ENCODE measurements around the gene ATP1A1. TPM values are rescaled to one million over a fixed set of nuclear protein-coding genes. Genes with fewer than 3 reads are reported as not detected.

The ATP1A1 gene
- total and polyA plus RNA-seq, 2 donors (not counting 1 experiment from before 2014, with no cell fraction given): 58.9 to 107 TPM

DNA sequence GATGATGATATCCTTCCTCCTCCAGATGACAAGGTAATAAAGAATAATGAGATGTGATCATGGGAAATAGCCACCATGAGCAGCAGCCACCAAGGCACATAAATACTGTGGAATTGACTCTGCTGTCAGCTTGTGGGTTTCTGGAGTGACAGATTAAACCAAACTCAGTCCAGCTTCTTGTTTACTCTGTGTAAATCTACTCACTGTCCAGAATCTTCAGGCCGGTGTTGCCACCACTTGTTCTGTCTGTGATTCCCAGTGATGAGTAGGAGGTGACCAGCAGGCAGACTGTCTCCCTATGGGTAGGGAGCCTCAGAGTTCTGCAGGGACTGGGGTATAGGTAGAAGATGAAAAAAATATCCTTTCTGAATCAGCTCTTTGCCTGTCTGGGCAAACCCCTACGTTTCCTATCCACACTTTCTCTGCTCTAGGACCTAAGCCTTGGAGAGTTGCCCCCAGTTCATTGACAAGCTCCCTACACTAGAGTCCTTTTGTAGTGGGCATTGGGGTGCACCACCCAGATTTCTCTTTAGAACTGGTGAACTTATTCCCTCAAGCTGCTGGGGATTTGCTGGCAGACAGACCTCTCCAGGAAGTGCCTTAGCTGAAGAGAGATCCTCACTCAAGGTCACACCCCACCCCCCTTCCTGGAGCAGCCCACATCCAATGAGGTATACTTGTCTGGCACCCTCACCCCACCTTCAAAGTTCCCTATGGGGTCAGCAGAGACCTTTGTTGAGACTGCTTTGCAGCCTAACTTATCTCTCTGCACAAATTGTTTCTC, 47.6 kb downstream of the ATP1A1 start:
- Histone ChIP-seq H2AFZ (ENCODE audit: insufficient read depth, low read depth, low read length, poor library complexity, severe bottlenecking) (peak overlapping the region; percentile 30), H3K4me1 (ENCODE audit: control insufficient read depth in 2 of 2, insufficient read depth in 2 of 2, low read length in 2 of 2) (peaks cover 16 to 20% of the 10 kb centered on the region in 2 donors), H3K36me3 (replicated peaks in 1 of 2; ENCODE audit: control extremely low read depth in 1 of 2, control insufficient read depth in 1 of 2, extremely low read depth in 1 of 2, insufficient read depth in 2 of 2, low read length in 1 of 2) (no peaks in the 10 kb centered on the region), H3K9ac (ENCODE audit: low read length) (no peak overlapping the region), H3K4me2 (replicated peaks; ENCODE audit: low read depth, low read length, poor library complexity, severe bottlenecking) (no peak overlapping the region), H3K27me3 (replicated peaks in 1 of 4; ENCODE audit: control extremely low read depth in 1 of 4, control insufficient read depth in 3 of 4, insufficient read depth in 4 of 4, low read length in 3 of 4) (peaks cover 0 to 6% (median 0%) of the 10 kb centered on the region in 4 experiments), H4K20me1 (ENCODE audit: control insufficient read depth, insufficient read depth, low read length, poor library complexity, severe bottlenecking) (no peaks in the 10 kb centered on the region), H3K9me3 (ENCODE audit: control extremely low read depth in 1 of 3, control insufficient read depth in 2 of 3, insufficient read depth in 1 of 3, low read length in 2 of 3) (no peaks in the 10 kb centered on the region), H3K4me3 (ENCODE audit: control extremely low read depth in 1 of 5, extremely low read depth in 1 of 5, insufficient read depth in 1 of 5, low read depth in 2 of 5, low read length in 4 of 5) (no peak overlapping the region), H3K27ac (ENCODE audit: low read length in 2 of 2) (no peak overlapping the region), H3K79me2 (ENCODE audit: control insufficient read depth, insufficient read depth, low read length) (peaks cover 13% of the 10 kb centered on the region)
- peaks cover 14% of the 10 kb centered on the region for H3K27me3 Mint-ChIP-seq
- ChIA-PET POLR2A (no interaction called here), CTCF (interaction anchor here (0.9 to 1.6 kb wide), 2 partner anchors 64 to 65 kb away, joined by 4 to 7 read pairs; no protein-coding TSS in a partner anchor)
- no peak overlapping the region for H3K27ac Mint-ChIP-seq
- H3K9me3 Mint-ChIP-seq (ENCODE audit: insufficient read depth): no peaks in the 10 kb centered on the region
- peaks cover 23% of the 10 kb centered on the region for H3K4me1 Mint-ChIP-seq
- H3K4me3 Mint-ChIP-seq: peak overlapping the region; percentile 52
- intact Hi-C loops (cut with micrococcal nuclease): no loop called here
- 88% methylated on average over 1 of the region's 2 CpGs for WGBS (ENCODE audit: insufficient coverage)
- DNase-seq (no peak), ATAC-seq (ENCODE audit: low read depth) (no peak)
- no peak for TF ChIP-seq EZH2 (IDR thresholded peaks at IDR 0.05; ENCODE audit: borderline replicate concordance, insufficient read depth, low read depth, low read length, poor library complexity, severe bottlenecking)
- TF ChIP-seq, protein P1, sequence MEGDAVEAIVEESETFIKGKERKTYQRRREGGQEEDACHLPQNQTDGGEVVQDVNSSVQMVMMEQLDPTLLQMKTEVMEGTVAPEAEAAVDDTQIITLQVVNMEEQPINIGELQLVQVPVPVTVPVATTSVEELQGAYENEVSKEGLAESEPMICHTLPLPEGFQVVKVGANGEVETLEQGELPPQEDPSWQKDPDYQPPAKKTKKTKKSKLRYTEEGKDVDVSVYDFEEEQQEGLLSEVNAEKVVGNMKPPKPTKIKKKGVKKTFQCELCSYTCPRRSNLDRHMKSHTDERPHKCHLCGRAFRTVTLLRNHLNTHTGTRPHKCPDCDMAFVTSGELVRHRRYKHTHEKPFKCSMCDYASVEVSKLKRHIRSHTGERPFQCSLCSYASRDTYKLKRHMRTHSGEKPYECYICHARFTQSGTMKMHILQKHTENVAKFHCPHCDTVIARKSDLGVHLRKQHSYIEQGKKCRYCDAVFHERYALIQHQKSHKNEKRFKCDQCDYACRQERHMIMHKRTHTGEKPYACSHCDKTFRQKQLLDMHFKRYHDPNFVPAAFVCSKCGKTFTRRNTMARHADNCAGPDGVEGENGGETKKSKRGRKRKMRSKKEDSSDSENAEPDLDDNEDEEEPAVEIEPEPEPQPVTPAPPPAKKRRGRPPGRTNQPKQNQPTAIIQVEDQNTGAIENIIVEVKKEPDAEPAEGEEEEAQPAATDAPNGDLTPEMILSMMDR (IDR thresholded peaks at IDR 0.05): no peak

DNA sequence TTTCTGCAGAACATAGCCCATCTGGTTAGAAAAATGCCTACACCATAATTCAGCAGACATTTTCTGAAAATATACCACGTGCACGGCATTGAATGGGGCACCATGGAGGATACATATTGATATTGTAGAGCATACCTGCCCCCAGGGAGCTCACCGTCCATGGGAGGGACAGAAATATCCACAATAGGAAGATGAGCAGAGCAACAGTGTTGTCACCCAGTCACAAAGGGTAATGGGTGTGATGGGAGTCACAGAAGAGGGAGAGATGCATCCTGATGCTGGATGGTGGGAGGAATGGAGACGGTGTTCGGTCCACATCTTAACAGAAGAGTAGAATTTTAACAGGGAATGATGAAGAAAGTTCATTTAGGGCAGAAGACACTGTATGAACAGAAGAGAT, 51.4 kb downstream of the ATP1A1 start:
- no peaks in the 10 kb centered on the region for H3K9me3 Mint-ChIP-seq (ENCODE audit: insufficient read depth)

More for the DNA sequence above, 51.4 kb downstream of the ATP1A1 start:
- no peaks in the 10 kb centered on the region for H4K20me1 ChIP-seq (ENCODE audit: control insufficient read depth, insufficient read depth, low read length, poor library complexity, severe bottlenecking)
- ATAC-seq (ENCODE audit: low read depth): no peak
- H3K4me3 ChIP-seq (ENCODE audit: control extremely low read depth in 1 of 5, extremely low read depth in 1 of 5, insufficient read depth in 1 of 5, low read depth in 2 of 5, low read length in 4 of 5): no peak overlapping the region
- intact Hi-C loops (cut with micrococcal nuclease): no loop called here
- WGBS (ENCODE audit: insufficient coverage): 84% methylated on average over 5 of the region's 5 CpGs
- DNase-seq: no peak
- peaks cover 0 to under 1% of the 10 kb centered on the region in 2 donors for H3K4me1 ChIP-seq (ENCODE audit: control insufficient read depth in 2 of 2, insufficient read depth in 2 of 2, low read length in 2 of 2)
- no peak overlapping the region for H3K4me3 Mint-ChIP-seq
- H3K4me2 ChIP-seq (replicated peaks; ENCODE audit: low read depth, low read length, poor library complexity, severe bottlenecking): no peak overlapping the region
- CTCF ChIA-PET: no interaction called here
- no peaks in the 10 kb centered on the region for H3K79me2 ChIP-seq (ENCODE audit: control insufficient read depth, insufficient read depth, low read length)
- no peak for TF ChIP-seq EZH2 (IDR thresholded peaks at IDR 0.05; ENCODE audit: borderline replicate concordance, insufficient read depth, low read depth, low read length, poor library complexity, severe bottlenecking)
- TF ChIP-seq, protein P1 (IDR thresholded peaks at IDR 0.05): no peak
- H3K27ac ChIP-seq (ENCODE audit: low read length in 2 of 2): no peak overlapping the region
- POLR2A ChIA-PET: no interaction called here
- H3K27me3 Mint-ChIP-seq: peaks cover 18% of the 10 kb centered on the region
- H3K36me3 ChIP-seq (replicated peaks in 1 of 2; ENCODE audit: control extremely low read depth in 1 of 2, control insufficient read depth in 1 of 2, extremely low read depth in 1 of 2, insufficient read depth in 2 of 2, low read length in 1 of 2): no peaks in the 10 kb centered on the region
- no peak overlapping the region for H3K27ac Mint-ChIP-seq
- peaks cover under 1% of the 10 kb centered on the region for H3K4me1 Mint-ChIP-seq
- H3K9ac ChIP-seq (ENCODE audit: low read length): no peak overlapping the region
- H2AFZ ChIP-seq (ENCODE audit: insufficient read depth, low read depth, low read length, poor library complexity, severe bottlenecking): no peak overlapping the region
- no peaks in the 10 kb centered on the region for H3K9me3 ChIP-seq (ENCODE audit: control extremely low read depth in 1 of 3, control insufficient read depth in 2 of 3, insufficient read depth in 1 of 3, low read length in 2 of 3)
- H3K27me3 ChIP-seq (replicated peaks in 1 of 4; ENCODE audit: control extremely low read depth in 1 of 4, control insufficient read depth in 3 of 4, insufficient read depth in 4 of 4, low read length in 3 of 4): peaks cover 0 to 11% (median 0%) of the 10 kb centered on the region in 4 experiments
